Activated effector memory CD4-positive, alpha-beta T cell treated with anti-CD3 and anti-CD28 coated beads, Interleukin-2, amount 50 U/mL, for 16 hours (primary cell): ENCODE measurements around the gene IFI16.
"Not testable (repeated sequence)": the region's sequence is repeated elsewhere in the genome, so short reads cannot be mapped to it uniquely, and the experiment has no call there.

Experiments
- DNase-seq: peaks from one replicate; pipeline ENCODE4 v3.0.0-alpha.2; 2020

Gene IFI16

DNA sequence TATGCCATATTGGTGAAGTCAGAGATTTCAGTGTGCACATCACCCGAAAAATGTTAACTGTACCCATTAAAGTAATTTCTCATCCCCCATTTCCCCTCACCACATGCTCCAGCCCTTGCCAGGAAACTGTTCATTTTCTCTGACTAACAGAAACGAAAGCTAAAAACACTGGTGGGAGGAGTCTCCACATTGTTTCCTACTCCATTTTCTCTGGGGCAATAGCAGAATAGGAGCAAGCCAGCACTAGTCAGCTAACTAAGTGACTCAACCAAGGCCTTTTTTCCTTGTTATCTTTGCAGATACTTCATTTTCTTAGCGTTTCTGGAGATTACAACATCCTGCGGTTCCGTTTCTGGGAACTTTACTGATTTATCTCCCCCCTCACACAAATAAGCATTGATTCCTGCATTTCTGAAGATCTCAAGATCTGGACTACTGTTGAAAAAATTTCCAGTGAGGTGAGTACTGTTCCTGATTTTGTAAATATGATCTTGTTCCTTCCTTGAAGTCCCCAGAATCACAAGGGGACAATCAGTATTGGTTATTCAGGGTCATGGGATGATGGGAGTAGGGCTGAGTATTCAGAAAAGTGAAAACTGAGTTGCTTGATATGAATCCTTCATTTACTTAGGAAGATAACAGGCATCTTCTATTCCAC lies at the start of gene IFI16:
Gene IFI16 (plus strand): TSS at position 204 of the 658 bp plus-strand sequence. CDS start 4,774 bp downstream, outside the sequence.
- DNase-seq = peak; percentile 78

DNA sequence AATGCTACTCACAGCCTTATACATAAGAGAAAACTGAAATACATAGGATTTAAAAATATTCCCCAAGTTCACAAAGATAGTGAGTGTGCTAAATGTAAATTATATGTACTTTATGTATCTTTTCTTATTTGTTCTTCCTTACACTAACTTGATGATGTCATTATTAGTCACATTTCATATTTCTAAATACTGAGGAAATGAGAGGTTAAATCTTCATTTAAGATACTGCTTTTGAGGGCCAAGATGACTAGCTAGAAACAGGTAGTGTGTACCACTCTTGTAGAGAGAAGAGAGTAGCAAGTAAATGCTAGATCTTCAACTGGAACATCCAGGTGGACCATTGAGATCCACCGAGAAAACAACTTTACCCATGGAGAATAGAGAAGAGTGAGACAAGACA lies 48.5 kb upstream of the IFI16 start:
- no peak for DNase-seq

DNA sequence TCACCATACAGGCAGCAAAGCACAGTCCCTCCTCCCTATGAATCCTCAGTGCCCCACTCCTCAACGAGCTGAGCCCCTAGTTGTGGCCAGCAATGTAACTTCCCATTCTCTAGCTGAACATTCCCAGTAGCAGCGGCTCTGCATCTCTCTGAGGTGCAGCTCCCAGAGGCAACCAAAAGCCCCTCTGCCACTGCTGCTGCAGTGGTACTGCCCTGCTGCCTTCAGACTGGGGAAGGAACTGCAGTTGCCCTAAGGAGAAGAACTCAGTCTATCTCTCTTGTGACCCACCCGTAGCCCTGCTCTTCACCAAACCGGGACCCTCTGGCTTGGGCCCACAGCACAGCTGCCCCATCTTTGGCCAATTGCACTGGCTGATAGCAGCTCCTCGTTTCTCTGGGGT lies 46.7 kb upstream of the IFI16 start:
- no peak for DNase-seq

DNA sequence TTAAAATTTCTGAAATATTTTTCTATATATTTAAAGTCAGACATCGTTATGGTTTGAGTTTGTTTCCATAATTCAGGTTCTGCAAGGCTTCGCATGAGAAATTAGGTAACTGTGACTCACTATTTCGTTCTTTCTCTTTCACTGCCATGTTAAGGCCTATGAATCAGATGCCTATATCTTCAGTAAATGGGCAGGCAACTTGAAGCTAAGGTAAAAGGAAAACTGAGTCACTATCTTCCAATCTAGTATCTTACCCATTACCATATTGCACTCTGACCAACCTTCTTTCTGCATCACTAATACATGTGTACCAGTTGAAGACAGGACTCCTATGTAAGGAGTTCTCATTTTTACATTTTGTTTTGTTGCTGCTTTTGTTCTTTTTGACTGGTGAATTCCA lies 40.5 kb upstream of the IFI16 start:
- no peak for DNase-seq

DNA sequence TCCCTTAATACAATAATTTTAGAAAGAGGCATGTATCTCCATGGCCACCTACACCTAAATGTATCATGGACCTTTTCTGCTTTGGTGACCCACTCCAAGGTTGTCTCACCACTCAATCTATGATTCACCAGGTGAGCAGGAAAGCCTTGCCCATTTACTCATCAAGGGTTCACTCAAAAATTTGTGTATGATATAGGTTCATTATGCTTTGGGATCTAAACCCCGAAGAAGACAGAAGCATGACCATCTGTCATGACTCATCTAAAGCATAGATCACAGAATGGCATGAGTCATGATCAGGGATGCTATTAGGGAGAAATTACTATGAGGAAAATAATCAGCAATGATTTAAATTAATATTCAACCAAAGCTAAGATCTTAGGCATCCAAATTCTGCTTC lies 39.9 kb upstream of the IFI16 start:
- no peak for DNase-seq

DNA sequence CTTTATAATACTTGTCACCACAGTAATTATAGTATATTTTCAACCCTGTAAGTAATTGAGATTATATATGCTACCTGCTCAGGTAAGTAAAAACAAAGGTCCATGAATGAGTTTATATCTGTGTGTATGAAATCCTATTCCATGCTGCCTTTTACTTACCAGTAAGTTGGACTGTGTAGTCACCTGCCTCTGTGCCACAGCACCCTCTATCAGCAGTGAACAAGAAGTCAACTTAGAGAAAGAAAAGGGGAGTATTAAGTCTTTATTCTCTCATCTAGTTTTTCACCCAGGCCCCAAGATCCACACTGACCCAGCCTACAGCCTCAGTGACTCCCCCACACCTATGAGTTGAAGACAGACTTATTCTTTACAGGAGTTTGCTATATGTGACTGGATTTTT lies 36.9 kb upstream of the IFI16 start:
- DNase-seq = no peak

DNA sequence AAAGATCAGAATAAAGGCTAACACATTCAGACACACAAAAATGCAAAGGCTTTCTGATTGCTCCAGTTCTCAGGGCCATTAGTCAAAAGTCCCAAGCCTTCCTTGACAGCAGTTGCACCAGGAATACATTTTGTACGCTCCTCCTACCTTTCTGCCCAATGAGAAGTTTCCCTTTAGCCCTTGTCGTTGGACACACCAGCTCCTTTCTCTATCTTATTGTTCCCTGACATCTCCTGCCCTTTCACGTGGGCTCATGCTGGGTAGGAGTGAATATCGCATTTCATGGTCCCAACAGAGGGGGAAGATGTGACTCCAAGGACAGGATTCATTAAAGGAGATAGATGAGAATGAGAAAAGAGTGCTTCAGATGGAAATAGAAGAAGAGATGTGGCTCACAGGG lies 33.5 kb upstream of the IFI16 start:
- no peak for DNase-seq

DNA sequence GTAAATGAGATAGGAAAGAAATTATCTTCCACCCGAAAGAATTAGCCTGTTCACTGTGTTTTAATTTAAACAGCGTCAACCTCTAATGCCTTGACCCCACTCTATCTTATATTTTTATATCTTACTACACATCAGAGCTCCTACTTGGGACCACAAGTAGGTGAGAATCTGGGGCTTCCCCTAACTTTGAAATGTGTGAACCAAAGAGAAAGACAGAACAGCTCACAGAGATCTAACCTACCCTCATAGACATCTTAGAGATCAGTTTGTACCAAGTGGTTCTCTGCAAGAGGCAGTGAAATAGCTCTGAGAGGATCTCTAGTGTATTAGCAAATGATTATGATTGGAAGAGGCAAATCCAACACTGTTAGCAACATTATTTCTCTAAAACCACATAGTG lies 31.0 kb upstream of the IFI16 start:
- DNase-seq = no peak

DNA sequence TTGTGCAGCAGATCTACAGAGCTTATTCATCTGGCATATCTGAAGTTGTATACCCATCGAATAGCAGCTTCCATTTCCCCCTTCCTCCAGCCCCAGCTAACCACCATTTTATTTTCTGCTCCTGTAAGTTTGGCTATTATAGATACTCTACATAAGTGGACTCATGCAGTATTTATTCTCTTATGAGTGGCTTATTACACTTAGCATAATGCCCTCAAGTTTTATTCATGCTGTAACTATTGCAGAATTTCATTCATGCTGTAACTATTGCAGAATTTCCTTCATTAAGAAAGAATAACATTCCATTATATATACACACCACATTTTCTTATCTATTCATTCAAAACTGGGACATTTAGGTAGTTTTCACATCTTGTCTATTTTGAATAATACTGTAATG lies 30.5 kb upstream of the IFI16 start:
- no peak for DNase-seq

DNA sequence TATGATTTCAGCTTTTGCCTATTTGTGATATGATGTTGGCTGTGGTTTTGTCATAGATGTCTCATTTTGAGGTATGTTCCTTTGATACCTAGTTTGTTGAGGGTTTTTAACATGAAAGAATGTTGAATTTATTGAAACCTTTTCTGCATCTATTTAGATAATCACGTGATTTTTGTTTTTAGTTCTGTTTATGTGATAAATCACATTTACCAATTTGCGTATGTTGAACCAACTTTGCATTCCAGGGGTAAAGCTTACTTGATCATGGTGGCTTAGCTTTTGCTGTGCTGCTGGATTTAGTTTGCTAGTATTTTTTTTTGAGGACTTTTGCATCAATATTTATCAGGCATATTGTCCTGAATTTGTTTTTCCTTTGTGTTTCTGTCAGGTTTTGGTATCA lies 26.5 kb upstream of the IFI16 start:
- DNase-seq = no peak

DNA sequence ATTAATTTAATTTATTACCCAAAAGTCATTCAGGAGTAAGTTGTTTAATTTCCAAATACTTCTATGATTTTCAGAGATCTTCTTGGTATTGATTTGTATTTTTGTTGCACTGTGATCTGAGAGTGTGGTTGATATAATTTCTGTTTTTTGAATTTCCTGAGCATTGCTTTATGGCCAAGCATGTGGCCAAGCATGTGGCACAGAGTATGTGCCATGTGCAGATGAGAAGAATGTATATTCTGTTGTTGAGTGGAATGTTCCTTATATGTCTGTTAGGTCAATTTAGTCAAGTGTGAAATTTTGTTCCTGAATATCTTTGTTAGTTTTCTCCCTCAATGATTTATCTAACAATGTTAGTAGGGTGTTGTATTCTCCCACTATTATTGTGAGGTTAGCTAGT lies 25.3 kb upstream of the IFI16 start:
- DNase-seq = no peak

DNA sequence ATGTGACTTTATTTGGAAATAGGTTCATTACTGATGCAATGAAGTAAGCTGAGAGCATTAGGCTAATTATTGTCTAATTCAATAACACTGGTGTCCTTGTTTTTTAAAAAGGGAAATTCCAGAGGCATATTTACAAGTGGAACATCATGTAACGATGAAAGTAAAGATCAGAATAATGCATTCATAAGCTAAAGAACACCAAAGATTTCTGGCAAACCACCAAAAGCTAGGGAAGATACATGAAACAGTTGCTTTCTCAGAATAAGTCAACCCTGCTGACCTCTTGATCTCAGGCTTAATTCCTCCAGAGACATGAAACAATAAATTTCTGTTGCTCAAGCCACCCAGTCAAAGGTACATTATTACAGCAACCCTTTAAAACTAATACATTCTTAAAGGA lies 20.3 kb upstream of the IFI16 start:
- no peak for DNase-seq

DNA sequence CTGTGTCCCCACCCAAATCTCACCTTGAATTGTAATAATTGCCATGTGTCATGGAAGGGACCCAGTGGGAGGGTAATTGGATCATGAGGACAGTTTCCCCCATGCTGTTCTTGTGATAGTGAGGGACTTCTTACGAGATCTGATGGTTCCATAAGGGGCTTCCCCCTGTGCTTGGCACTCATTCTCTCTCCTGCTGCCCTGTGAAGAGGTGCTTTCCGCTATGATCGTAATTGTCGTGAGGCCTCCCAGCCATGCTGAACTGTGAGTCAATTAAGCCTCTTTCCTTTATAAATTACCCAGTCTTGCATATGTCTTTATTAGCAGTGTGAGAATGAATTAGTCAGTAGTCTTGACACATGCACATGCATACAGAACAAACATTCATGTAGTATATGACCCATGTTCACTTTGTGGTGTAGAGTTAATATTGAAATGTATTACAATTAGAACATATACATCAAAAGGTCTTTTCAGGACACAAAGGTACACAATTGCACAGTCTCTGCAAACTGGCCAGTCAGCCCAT lies 16.9 kb upstream of the IFI16 start:
- no peak for DNase-seq

DNA sequence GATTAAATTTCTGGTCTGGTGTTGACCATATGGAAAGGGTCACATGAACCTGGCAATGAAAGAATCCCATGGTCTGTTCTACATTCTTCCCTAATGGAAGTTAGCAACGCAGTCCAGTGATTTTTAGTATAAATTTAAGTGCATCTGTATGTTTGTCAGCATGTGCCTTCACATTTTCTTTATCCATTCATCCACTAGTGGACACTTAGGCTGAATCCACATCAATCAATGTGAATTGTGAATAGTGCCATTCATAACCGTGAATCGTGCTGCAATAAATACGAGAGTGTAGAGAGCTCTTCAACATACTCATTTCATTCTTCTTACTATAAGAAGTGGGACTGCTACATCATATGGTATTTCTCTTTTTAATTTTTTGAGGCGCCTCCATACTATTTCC lies 12.7 kb upstream of the IFI16 start:
- DNase-seq = no peak

DNA sequence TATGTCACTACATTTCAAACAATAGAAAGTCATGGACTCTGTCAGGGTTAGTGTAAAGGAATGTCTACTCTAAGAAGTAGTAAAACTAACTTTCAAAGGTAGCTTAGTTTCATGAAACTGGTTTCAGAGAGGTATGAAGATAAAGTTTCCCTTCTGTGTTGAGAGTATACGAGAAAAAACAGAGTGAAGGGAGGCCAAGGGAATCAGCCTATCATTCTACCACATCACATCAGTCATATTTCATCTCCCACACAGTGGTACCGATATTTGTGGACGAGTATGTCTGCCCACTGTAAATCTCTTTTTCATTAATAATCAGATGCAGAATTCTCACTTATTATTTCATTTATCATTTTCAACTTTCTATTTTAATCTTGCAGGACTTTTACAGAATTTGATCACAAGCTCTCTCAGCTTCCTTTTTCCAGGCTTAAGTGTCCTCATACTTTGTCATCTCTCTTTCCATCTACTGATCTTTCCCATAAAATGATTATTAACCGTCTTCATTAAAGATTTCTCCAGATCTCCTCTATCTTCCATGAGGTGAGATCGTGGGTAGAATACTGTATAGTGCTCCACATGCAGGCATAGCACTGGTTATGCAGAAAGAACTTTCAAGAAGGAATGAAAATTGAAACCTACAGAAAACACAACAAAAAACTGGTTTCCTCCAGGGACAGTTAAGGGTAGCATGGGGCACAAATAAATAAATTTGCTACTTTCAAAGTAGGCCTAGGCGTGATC lies 11.5 kb upstream of the IFI16 start:
- no peak for DNase-seq

DNA sequence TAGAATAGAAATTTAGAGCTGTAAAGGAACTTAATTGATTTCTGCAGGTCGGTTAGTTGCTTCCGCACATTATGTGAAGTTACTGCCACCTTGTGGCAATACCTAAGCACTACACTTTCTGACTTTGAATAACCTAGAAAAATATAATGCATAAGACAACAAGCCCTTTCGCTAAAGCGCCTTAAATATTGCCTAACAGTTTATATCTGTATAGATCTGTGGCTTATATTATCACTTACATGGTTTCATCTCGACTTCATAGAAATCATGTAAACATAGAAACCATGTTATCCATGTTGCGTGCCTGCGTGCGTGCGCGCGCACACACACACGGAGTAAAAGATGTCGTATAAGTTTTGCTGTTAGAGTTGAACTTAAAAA lies 10.9 kb upstream of the IFI16 start:
- no peak for DNase-seq

DNA sequence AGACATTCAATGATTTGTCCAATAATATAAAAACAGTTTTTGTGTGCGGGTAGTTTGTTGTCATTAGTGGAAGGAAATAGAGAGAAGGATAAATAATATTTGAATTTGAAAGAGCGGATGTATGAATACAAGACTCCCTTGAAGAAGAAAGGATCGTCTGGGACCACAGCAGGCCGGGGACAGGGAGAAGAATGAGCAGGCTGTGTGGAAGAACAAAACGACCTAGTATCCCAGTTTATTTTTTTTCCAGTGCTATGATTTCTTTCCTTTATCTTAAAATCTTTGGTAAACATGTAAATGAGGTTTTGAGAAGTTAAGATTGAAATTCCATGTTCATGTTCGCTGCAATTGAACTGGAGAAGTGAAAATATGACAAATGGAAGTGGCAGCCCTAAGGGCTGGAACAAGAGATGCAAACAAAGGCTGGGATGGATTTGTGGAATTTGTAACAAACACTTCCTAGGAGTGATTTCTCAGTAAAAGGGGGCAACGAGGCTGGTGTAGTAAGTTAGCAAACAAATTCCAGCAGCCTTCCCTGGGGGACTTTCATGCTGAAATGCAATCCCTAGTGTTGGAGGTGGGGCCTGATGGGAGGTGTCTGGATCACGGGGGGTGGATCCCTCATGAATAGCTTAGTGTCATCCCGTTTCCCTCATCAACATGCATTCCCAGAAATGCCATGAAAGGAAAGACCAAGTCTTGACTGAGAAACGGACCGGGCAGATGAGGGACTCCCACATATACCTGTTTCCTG lies 10.2 kb upstream of the IFI16 start:
- DNase-seq = no peak

DNA sequence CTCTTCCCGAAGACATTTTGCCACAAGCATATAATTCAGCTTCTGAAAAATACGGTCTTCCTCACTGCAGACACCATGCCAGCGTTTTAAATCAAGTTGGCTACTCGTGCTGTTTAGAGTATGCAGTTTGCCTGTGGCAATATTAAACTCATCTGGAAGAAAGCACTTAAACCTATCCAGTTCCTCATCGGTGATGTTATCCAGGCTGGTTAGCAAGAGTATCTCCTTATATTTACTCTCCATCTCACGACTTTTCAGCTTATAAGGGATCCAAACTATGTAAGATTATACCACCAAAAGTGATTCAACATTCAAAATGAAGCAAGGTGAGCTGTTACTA lies 9.7 kb upstream of the IFI16 start:
- no peak for DNase-seq

DNA sequence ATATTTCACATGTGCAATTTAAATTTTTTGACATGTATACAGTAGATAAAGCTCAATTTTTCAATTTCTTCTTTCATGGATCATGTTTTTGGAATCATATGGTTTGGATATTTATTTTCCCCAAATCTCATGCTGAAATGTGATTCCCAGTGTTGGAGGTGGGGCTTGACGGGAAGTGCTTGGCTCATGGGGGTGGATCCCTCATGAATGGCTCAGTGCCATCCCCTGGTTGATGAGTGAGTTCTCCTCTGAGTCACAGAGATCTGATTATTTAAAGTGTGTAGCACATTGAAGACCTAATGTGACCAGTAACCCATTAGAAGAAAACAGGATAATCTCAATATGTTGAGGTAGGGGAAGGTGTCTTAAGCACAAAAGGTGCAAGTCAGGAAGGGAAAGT lies 9.1 kb upstream of the IFI16 start:
- DNase-seq = no peak

DNA sequence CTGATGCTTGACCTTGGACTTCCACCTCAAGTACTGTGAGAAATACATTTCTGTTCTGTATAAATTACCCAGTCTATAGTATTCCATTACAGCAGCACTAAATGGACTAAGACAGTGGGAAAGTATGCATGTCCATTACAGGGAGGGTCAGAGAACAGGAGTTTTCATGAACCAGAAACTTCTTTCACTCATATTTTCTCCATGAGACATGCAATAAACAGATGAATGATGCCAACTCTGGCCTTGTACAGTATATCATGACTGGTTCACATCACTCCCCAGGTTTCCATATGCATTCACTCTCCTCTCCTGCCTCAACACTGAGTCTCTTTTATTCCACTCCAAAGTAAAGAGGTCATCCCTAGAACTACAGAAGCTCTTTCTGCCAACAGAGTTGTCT lies 4.5 kb upstream of the IFI16 start:
- no peak for DNase-seq

DNA sequence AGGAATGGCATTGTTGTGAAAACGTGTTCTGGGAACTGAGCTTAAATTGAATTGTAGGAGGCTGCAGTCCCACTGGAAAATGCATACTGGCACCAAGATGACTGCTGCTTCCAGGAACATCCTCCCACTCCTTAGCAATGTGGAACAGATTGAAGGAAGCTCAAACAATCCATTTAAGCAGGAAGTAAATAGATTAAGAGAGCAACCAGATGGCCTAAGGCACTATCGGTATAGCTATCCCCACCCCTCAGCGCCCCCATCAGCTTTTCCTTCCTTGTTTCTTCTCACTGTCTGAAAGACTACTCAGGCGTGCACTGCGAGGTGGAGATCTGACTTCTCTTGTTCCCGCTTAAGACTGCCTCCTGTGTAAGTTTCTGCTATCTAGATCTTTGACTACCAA lies 4.0 kb upstream of the IFI16 start:
- DNase-seq = no peak

DNA sequence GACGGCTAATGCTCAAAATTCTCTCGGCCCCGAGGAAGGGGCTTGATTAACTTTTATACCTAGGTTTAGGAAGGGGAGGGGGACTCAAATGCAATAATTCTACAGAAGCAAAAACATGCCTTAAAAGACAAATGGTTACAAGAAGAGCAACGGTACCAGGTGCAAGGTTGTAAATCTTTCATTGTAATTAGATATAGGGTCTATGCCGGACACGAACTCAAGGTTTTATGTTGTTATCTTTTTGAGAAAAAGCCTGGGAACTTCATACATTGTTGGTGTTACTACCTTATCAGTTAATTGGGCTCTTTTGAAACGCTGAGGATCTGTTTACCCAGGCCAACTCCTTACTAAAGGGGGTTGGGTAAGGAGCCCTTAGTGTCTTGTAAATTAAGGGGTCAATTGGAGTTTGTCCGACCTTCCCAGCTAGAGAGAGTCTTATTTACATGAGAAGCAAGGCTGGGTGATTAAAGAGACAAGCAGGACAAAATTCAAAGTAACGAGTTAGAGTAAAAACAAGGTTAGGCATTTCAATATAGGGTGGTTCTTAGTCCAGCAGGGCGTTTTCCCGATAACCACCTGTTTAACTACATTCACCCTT lies 3.4 kb upstream of the IFI16 start:
- not testable (repeated sequence) for DNase-seq

DNA sequence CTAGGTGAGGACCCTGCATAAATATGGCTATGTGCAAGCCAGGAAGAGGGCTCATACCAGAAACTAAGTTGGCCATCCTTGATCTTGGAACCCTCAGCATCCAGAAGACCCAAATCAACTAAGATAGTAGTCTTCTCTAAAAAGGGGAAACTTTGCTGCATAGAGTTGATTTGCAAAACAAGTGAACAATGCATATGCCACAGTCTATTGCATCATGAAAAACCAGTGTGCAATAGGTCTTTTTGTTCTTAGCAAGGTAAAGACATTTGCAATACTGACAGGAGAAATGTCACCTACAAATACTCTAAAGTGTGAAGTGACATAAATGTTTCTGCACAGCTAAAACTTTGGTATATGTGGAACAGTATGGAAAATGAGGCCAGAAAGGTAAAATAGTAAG lies 2.0 kb upstream of the IFI16 start:
- no peak for DNase-seq

DNA sequence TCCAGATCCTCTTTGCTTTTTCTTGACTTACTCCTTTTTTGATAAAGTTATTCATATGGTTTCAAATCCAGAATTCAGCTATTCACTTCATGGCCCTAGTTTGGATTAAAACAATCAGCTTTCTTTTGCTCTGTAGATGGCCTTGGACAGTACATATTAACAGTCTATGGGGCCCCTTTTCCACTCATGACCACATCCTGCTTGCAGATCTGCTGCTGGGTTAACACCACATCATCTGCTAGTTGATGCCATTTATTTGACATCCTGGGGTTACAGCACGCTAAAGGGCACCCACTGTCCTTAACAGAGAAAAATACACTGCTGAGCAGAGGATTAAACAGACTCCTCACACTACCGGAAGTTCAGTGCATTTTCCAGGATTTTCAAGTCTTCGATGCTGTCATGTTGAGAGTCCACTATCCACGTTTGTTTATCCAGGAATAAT lies 941 bp upstream of the IFI16 start:
- peak; percentile 79 for DNase-seq
